Thyroid gland (tissue), 4 donors: Measurements from ENCODE around the gene TMEM229B.
A peak's percentile ranks its signal among the peaks of the same experiment; 100 is the strongest.

Experiments
- CTCF ChIP-seq, 6 experiments: fragments of 200-600 bp in 3 of 6; fragments of 450-650 bp in 3 of 6; sonication (generic) in 3 of 6; IDR thresholded peaks; one replicate each; pipeline ENCODE4 v1.5.1; 2016 to 2019; ENCODE audit warnings: antibody characterized with exemption in 6 of 6, mild to moderate bottlenecking in 2 of 6, inconsistent platforms in 1 of 6, moderate library complexity in 1 of 6
- POLR2A ChIP-seq, 2 donors: fragments of 450-650 bp; IDR thresholded peaks; one replicate each; pipeline ENCODE4 v1.6.1; 2017; ENCODE audit warnings: antibody characterized with exemption in 2 of 2, mild to moderate bottlenecking in 2 of 2, moderate library complexity in 1 of 2

GRCh38 chr14:67426983-67427606 is 61.4 kb downstream of the TMEM229B start:
- TF ChIP-seq CTCF (IDR thresholded peaks at IDR 0.05) = peak; percentile 66 to 92 (median 86)
- TF ChIP-seq POLR2A (IDR thresholded peaks at IDR 0.05) = no peak
